ENCODE results near the gene ANKS1B. TPM values are rescaled to one million over a fixed set of nuclear protein-coding genes. Genes with fewer than 3 reads are reported as not detected.

ANKS1B gene
- total RNA-seq, 1 donor: 47.0 TPM

DNA sequence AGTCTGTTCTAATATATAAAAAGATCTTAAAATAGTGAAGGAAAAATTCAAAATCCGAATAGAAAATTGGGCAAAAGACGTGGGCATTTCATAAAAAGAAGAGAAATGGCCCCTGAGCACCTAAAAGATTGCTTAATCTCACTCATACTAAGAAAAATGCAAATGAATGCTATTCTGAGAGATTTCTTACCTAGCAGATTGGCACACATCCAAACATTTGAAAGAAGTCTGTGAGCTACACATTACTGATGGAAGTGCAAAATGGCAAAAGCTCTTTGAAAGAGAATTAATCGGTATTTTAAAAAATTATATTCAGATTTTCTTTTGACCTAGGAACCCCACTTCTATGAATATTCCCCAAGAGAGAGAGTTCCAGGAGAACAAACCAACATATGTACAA, 617.6 kb downstream of the ANKS1B start:
- H3K4me3 ChIP-seq (ENCODE audit: low read depth, low read length): no peak overlapping the region
- TF ChIP-seq, protein P1, sequence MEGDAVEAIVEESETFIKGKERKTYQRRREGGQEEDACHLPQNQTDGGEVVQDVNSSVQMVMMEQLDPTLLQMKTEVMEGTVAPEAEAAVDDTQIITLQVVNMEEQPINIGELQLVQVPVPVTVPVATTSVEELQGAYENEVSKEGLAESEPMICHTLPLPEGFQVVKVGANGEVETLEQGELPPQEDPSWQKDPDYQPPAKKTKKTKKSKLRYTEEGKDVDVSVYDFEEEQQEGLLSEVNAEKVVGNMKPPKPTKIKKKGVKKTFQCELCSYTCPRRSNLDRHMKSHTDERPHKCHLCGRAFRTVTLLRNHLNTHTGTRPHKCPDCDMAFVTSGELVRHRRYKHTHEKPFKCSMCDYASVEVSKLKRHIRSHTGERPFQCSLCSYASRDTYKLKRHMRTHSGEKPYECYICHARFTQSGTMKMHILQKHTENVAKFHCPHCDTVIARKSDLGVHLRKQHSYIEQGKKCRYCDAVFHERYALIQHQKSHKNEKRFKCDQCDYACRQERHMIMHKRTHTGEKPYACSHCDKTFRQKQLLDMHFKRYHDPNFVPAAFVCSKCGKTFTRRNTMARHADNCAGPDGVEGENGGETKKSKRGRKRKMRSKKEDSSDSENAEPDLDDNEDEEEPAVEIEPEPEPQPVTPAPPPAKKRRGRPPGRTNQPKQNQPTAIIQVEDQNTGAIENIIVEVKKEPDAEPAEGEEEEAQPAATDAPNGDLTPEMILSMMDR (IDR thresholded peaks at IDR 0.05; ENCODE audit: insufficient read depth, low read length): no peak
- DNase-seq (ENCODE audit: low read depth): no peak

DNA sequence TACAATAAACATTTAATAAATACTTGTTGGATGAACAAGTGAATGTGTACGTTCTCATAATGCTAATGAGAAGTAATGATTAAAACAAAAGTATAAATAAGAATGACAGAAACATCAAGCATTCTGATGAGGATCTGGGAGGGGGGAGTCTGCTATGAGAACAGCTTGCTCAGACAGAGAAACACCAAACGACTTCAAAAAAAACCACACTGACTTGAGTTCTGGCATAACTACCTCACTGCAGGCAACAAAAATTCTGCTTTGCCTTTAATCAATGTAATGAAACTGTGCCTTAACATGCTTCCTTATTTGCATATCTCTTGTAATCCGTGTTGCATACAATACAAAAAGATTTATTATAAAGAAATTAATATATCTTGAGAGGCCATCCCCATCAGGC, 632.5 kb downstream of the ANKS1B start:
- H3K4me3 ChIP-seq (ENCODE audit: low read depth, low read length): no peak overlapping the region
- TF ChIP-seq, protein P1 (IDR thresholded peaks at IDR 0.05; ENCODE audit: insufficient read depth, low read length): no peak
- no peak for DNase-seq (ENCODE audit: low read depth)

DNA sequence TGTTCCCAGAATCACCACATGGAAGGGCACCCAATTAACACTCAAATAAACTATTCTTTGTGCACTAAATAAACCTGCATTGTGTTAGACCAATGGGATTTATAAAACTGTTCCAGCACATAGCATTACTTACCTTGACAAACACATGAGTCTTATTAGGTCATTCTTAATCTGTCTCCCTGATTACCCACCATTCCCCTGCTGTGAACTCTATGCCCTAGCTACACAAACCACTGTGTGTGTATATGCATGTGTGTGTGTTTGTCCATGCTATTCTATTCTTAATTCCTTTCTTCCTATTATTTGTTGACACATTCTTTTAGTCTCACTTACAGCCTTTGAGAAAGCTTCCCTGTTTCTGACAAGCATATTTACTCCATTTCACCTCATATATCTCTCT, 640.8 kb downstream of the ANKS1B start:
- DNase-seq (ENCODE audit: low read depth): no peak
- TF ChIP-seq, protein P1 (IDR thresholded peaks at IDR 0.05; ENCODE audit: insufficient read depth, low read length): no peak
- no peak overlapping the region for H3K4me3 ChIP-seq (ENCODE audit: low read depth, low read length)

DNA sequence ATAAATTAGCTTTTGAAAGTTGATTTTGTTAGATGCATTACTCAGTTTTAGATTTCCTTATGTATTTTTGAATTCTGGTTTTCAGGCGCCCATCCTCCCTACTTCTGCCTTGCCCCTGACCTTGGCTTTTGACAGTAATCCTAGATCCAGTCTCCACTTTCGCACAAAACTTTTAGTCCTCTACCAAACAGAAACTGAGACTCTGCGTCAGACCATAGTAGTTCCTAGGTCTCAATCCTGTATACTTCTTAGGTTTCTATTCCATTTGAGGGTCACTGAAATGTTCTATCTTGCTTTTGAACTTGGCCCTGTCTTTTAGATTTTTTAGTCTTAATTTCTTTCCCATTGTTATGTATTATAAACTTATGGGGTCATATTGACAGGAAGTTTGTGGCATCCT, 645.1 kb downstream of the ANKS1B start:
- no peak overlapping the region for H3K4me3 ChIP-seq (ENCODE audit: low read depth, low read length)
- TF ChIP-seq, protein P1 (IDR thresholded peaks at IDR 0.05; ENCODE audit: insufficient read depth, low read length): no peak
- DNase-seq (ENCODE audit: low read depth): no peak

DNA sequence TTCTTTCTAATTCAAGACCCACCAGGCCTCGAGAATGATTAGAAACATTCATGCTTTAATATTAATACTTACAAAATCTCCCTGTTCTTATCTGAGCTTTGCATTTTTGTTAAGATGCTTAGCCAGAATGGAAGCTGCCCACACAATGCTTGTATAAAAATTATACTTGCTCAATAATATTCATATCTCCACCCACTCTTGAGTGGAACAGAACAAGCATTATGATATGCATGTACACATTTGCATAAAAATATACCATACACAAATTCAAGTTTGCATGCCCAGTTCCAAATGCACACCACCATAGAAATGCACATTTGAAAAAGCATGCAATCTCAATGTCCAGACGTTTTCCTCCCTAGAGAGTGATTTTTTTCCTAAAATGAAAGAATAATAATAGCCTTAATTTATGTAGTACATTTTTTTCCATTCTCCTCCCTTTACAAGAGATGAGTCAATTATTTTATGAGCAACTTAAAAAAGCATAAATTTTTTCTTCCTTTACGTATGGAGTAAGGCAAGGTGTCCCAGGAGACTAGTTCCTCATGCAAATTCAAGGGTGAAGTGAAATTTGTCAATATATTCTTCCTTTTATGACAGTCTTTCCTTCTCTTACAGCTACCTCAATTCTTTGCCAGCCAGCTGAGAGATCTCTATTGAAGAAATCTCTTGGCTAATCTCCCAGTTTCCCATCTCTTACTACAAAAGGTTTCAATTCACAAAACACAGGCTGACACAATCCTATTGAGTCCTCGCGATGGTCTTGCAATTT, 650.3 kb downstream of the ANKS1B start:
- TF ChIP-seq, protein P1 (IDR thresholded peaks at IDR 0.05; ENCODE audit: insufficient read depth, low read length): no peak
- H3K4me3 ChIP-seq (ENCODE audit: low read depth, low read length): no peak overlapping the region
- no peak for DNase-seq (ENCODE audit: low read depth)

DNA sequence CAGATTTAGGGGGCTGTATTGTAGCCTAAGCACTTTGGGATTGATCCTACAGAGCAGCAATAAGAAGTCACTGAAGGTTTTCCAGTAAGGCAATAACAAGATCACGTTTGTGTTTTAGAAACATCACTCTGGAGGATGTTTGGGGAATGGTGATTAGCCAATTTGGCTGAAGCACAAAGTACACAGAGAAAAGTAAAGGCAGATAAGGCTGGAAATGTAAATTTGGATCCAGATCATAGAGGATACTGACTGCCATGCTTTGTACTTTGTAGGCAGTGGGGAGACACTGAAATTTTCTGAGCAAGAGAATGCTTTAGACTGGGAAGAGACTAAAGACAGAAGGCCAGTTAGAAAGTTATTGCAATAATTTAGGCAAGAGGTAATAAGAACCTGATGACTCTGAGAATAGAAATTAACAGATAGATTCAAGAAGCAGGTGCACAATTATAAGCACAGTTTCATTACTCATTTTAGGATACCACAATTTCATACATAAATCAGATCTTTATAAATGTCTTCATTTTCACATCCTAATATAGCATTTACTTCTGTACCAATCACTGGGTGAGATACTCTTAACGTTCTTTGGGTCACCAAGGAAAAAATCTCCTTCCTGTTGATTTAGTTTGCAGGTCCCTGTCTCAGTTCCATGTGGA, 651.7 kb downstream of the ANKS1B start:
- no peak overlapping the region for H3K4me3 ChIP-seq (ENCODE audit: low read depth, low read length)
- TF ChIP-seq, protein P1 (IDR thresholded peaks at IDR 0.05; ENCODE audit: insufficient read depth, low read length): no peak
- no peak for DNase-seq (ENCODE audit: low read depth)

Measured in fibroblast of the aortic adventitia (primary cell).